HL-60 (cell line): ENCODE measurements around the gene FAU.

Experiments used
- DNase-seq, 2 experiments: peaks; one replicate each; pipeline ENCODE4 v3.0.0-alpha.2; 2010 to 2020; ENCODE audit warnings: low read depth in 1 of 2, low spot score in 1 of 2
- H3K27ac ChIP-seq: fragments of 250-450 bp; sonication (Bioruptor Pico); replicated peaks from 2 replicates; pipeline ENCODE4 v1.5.1; 2020; ENCODE audit warnings: mild to moderate bottlenecking, moderate library complexity
- H3K27me3 ChIP-seq: fragments of 250-450 bp; sonication (Bioruptor Pico); 2 replicates; pipeline ENCODE4 v1.5.1; 2021; ENCODE audit warnings: mild to moderate bottlenecking, moderate library complexity; ENCODE audit not compliant: insufficient read depth, poor library complexity, severe bottlenecking
- H3K4me3 ChIP-seq: replicated peaks from 2 replicates; pipeline ENCODE4 v1.5.1; 2011; ENCODE audit warnings: mild to moderate bottlenecking, control low read depth, low read length; ENCODE audit not compliant: insufficient read depth
- CTCF ChIP-seq: IDR thresholded peaks from one replicate; pipeline ENCODE4 v1.5.1; 2011; ENCODE audit warnings: low read length, control low read depth, inconsistent platforms; ENCODE audit not compliant: insufficient read depth
- GABPA ChIP-seq: IDR thresholded peaks from 2 replicates; pipeline ENCODE4 v1.6.1; 2012; ENCODE audit warnings: low read depth
- POLR2AphosphoS5 ChIP-seq: IDR thresholded peaks from 2 replicates; pipeline ENCODE4 v1.6.1; 2012; ENCODE audit warnings: low read depth
- REST ChIP-seq: IDR thresholded peaks from 2 replicates; pipeline ENCODE4 v1.6.1; 2012; ENCODE audit warnings: low read depth; ENCODE audit not compliant: insufficient replicate concordance
- SPI1 ChIP-seq: IDR thresholded peaks from 2 replicates; pipeline ENCODE4 v1.6.1; 2012; ENCODE audit warnings: low read depth, mild to moderate bottlenecking, borderline replicate concordance

Gene FAU

GRCh38 chr11:65087216-65087615 is 34.7 kb downstream of the FAU start:
- no peak for TF ChIP-seq POLR2AphosphoS5
- no peak for TF ChIP-seq GABPA
- no peak for TF ChIP-seq REST
- TF ChIP-seq SPI1, result no peak
- no peak for TF ChIP-seq CTCF
- Histone ChIP-seq H3K27ac (no peak overlapping the region), H3K4me3 (no peak overlapping the region), H3K27me3 (no peaks in the 10 kb centered on the region)
- DNase-seq, result no peak

- no peak overlapping the region for H3K27ac ChIP-seq
Measured at GRCh38 chr11:65086809-65087208, 35.1 kb downstream of the FAU start.

GRCh38 chr11:65085446-65085845 is 36.5 kb downstream of the FAU start:
- TF ChIP-seq GABPA (no peak), SPI1 (peak; percentile 44; the same call in 1 of the 2 replicates), REST (no peak)
- H3K27ac ChIP-seq, result peak overlapping the region; percentile 97; the same call in 1 of the 2 replicates

More at GRCh38 chr11:65086809-65087208, 35.1 kb downstream of the FAU start:
- TF ChIP-seq CTCF, result no peak
- no peak for TF ChIP-seq REST
- TF ChIP-seq GABPA, result no peak
- TF ChIP-seq POLR2AphosphoS5, result no peak
- TF ChIP-seq SPI1, result no peak
- H3K27me3 ChIP-seq, result no peaks in the 10 kb centered on the region
- DNase-seq, result no peak
- no peak overlapping the region for H3K4me3 ChIP-seq

More at GRCh38 chr11:65085446-65085845, 36.5 kb downstream of the FAU start:
- H3K4me3 ChIP-seq, result no peak overlapping the region
- H3K27me3 ChIP-seq, result no peaks in the 10 kb centered on the region
- no peak for DNase-seq
